CD8-positive, alpha-beta memory T cell (primary cell): ENCODE measurements around the gene DMPK. TPM values are rescaled to one million over a fixed set of nuclear protein-coding genes. Genes with fewer than 3 reads are reported as not detected.

Source experiments
- CTCF ChIA-PET: fragments of 350-600 bp; sonication (Branson Sonifier 250); formaldehyde crosslinking; loops from one replicate; lab custom pipeline; 2021; ENCODE audit warnings: antibody characterized with exemption; lab: Charles Lee
- POLR2A ChIA-PET: fragments of 350-600 bp; sonication (Branson Sonifier 250); formaldehyde crosslinking; loops from one replicate; lab custom pipeline; 2021; ENCODE audit warnings: antibody characterized with exemption; lab: Charles Lee
- DNase-seq, 5 donors: peaks; one replicate each; pipeline versions ENCODE4 v3.0.0 to v3.0.0-alpha.2; 2020 to 2022; ENCODE audit warnings: mixed read lengths in 1 of 5
- H3K27ac ChIP-seq: one replicate; pipeline ENCODE4 v1.7.0; 2013; ENCODE audit warnings: low read depth, mild to moderate bottlenecking, low read length, moderate library complexity
- H3K27me3 ChIP-seq: 2 replicates; pipeline ENCODE4 v1.7.0; 2013; ENCODE audit warnings: low read length, mild to moderate bottlenecking; ENCODE audit not compliant: insufficient read depth, poor library complexity, severe bottlenecking
- H3K36me3 ChIP-seq: 2 replicates; pipeline ENCODE4 v1.7.0; 2013; ENCODE audit warnings: mild to moderate bottlenecking, low read length, moderate library complexity; ENCODE audit not compliant: insufficient read depth
- H3K4me1 ChIP-seq: 2 replicates; pipeline ENCODE4 v1.7.0; 2013; ENCODE audit warnings: mild to moderate bottlenecking, low read length, moderate library complexity; ENCODE audit not compliant: insufficient read depth
- H3K4me3 ChIP-seq: 2 replicates; pipeline ENCODE4 v1.7.0; 2013; ENCODE audit warnings: mild to moderate bottlenecking, low read length
- H3K9me3 ChIP-seq: 2 replicates; pipeline ENCODE4 v1.7.0; 2013; ENCODE audit warnings: mild to moderate bottlenecking, low read length
- H3K27ac Mint-ChIP-seq, 8 donors: one replicate each; pipeline ENCODE4 v1.8.0; 2020 to 2021; ENCODE audit warnings: mixed read lengths in 8 of 8, mild to moderate bottlenecking in 6 of 8, inconsistent platforms in 3 of 8, moderate library complexity in 3 of 8
- H3K27me3 Mint-ChIP-seq, 2 donors: one replicate each; pipeline ENCODE4 v1.8.0; 2020 to 2021; ENCODE audit warnings: mixed read lengths in 2 of 2, mild to moderate bottlenecking in 1 of 2, moderate library complexity in 1 of 2
- H3K36me3 Mint-ChIP-seq, 3 donors: one replicate each; pipeline ENCODE4 v1.8.0; 2020 to 2021; ENCODE audit warnings: mixed read lengths in 3 of 3, inconsistent platforms in 1 of 3, mild to moderate bottlenecking in 1 of 3
- H3K4me1 Mint-ChIP-seq, 3 donors: one replicate each; pipeline ENCODE4 v1.8.0; 2020 to 2021; ENCODE audit warnings: mixed read lengths in 3 of 3, inconsistent platforms in 1 of 3, mild to moderate bottlenecking in 1 of 3
- H3K4me3 Mint-ChIP-seq, 7 donors: one replicate each; pipeline ENCODE4 v1.8.0; 2020 to 2021; ENCODE audit warnings: mixed read lengths in 7 of 7, mild to moderate bottlenecking in 6 of 7, moderate library complexity in 4 of 7, inconsistent platforms in 2 of 7
- H3K9me3 Mint-ChIP-seq, 5 donors: one replicate each; pipeline ENCODE4 v1.8.0; 2020 to 2022; ENCODE audit warnings: mixed read lengths in 5 of 5, mild to moderate bottlenecking in 3 of 5, moderate library complexity in 2 of 5, inconsistent platforms in 1 of 5
- polyA plus RNA-seq: library from polyadenylated mRNA; unstranded; fragments of 300-500 nt; fragmentation: Illumina TruSeq; gene quantifications from one replicate; pipeline ENCODE4 v1.2.3, GENCODE V29; 2021
- total RNA-seq, 2 experiments: library from RNA; stranded (reverse); gene quantifications; one replicate each; pipeline ENCODE4 v1.2.3, GENCODE V29; 2021

Gene DMPK
- total and polyA plus RNA-seq, 3 experiments from 2014 or later = 1.6 to 28.2 (median 27.1) TPM

- Mint-ChIP-seq H3K27me3 (peaks cover 0 to 2% of the 10 kb centered on the region in 2 donors), H3K4me1 (peaks cover 3 to 5% (median 3%) of the 10 kb centered on the region in 3 donors), H3K4me3 (no peak overlapping the region), H3K9me3 (no peaks in the 10 kb centered on the region), H3K27ac (peak overlapping the region in 1 of 8 donors; percentile 81), H3K36me3 (peaks cover 0 to 25% (median 2%) of the 10 kb centered on the region in 3 donors)
- POLR2A ChIA-PET = no interaction called here
- Histone ChIP-seq H3K27ac (peak overlapping the region; percentile 24), H3K9me3 (no peaks in the 10 kb centered on the region), H3K36me3 (no peaks in the 10 kb centered on the region), H3K4me3 (no peak overlapping the region), H3K4me1 (peaks cover 4% of the 10 kb centered on the region), H3K27me3 (no peaks in the 10 kb centered on the region)
- CTCF ChIA-PET = interaction anchor here (0.7 to 2.0 kb wide), 11 partner anchors 12 to 447 kb away, joined by 3 to 19 read pairs (median 4); partner anchors contain the start of gene SIX5
- DNase-seq = peak in 1 of 5 donors; percentile 51
These were observed 35.5 kb upstream of the DMPK start for GRCh38 chr19:45817725-45818301.

GRCh38 chr19:45817010-45817724 is 34.9 kb upstream of the DMPK start:
- peak overlapping the region in 2 of 7 donors; percentile 3 to 12 for H3K4me3 Mint-ChIP-seq
- Histone ChIP-seq H3K4me1 (peaks cover 4% of the 10 kb centered on the region), H3K27ac (peak overlapping the region; percentile 24), H3K4me3 (no peak overlapping the region), H3K36me3 (no peaks in the 10 kb centered on the region), H3K9me3 (no peaks in the 10 kb centered on the region), H3K27me3 (no peaks in the 10 kb centered on the region)
- peak overlapping the region in 6 of 8 donors; percentile 21 to 81 (median 44) for H3K27ac Mint-ChIP-seq
- H3K36me3 Mint-ChIP-seq = peaks cover 0 to 22% (median 2%) of the 10 kb centered on the region in 3 donors
- H3K27me3 Mint-ChIP-seq = peaks cover 0 to 2% of the 10 kb centered on the region in 2 donors
- ChIA-PET CTCF (interaction anchor here (0.6 to 2.0 kb wide), 22 partner anchors 9 to 447 kb away, joined by 3 to 19 read pairs (median 4); partner anchors contain the start of genes DMWD, FBXO46 and SIX5), POLR2A (no interaction called here)
- no peaks in the 10 kb centered on the region for H3K9me3 Mint-ChIP-seq
- DNase-seq = peak; percentile 89 to 96 (median 92)
- peaks cover 3 to 5% (median 3%) of the 10 kb centered on the region in 3 donors for H3K4me1 Mint-ChIP-seq

GRCh38 chr19:45816236-45817009 is 34.1 kb upstream of the DMPK start:
- CTCF ChIA-PET = interaction anchor here (0.6 to 2.0 kb wide), 18 partner anchors 8 to 212 kb away, joined by 3 to 19 read pairs (median 4); partner anchors contain the start of genes DMWD, FBXO46 and SIX5
- POLR2A ChIA-PET = no interaction called here
- peak overlapping the region in 1 of 8 donors; percentile 29 for H3K27ac Mint-ChIP-seq

GRCh38 chr19:45815481-45816216 is 33.4 kb upstream of the DMPK start:
- Histone ChIP-seq H3K4me1 (peaks cover 4% of the 10 kb centered on the region), H3K27ac (no peak overlapping the region), H3K4me3 (no peak overlapping the region), H3K36me3 (no peaks in the 10 kb centered on the region), H3K27me3 (no peaks in the 10 kb centered on the region), H3K9me3 (no peaks in the 10 kb centered on the region)
- H3K27me3 Mint-ChIP-seq = peaks cover 0 to 5% of the 10 kb centered on the region in 2 donors
- DNase-seq = no peak
- ChIA-PET POLR2A (no interaction called here), CTCF (interaction anchor here (1.2 to 1.5 kb wide), 2 partner anchors 17 to 213 kb away, joined by 3 to 11 read pairs; no protein-coding TSS in a partner anchor)
- peaks cover 0 to 13% (median 2%) of the 10 kb centered on the region in 3 donors for H3K36me3 Mint-ChIP-seq
- no peak overlapping the region for H3K27ac Mint-ChIP-seq
- peak overlapping the region in 1 of 7 donors; percentile 19 for H3K4me3 Mint-ChIP-seq
- peaks cover 3 to 5% (median 3%) of the 10 kb centered on the region in 3 donors for H3K4me1 Mint-ChIP-seq
- H3K9me3 Mint-ChIP-seq = no peaks in the 10 kb centered on the region

More at GRCh38 chr19:45816236-45817009, 34.1 kb upstream of the DMPK start:
- Histone ChIP-seq H3K4me1 (peaks cover 4% of the 10 kb centered on the region), H3K4me3 (no peak overlapping the region), H3K9me3 (no peaks in the 10 kb centered on the region), H3K27me3 (no peaks in the 10 kb centered on the region), H3K36me3 (no peaks in the 10 kb centered on the region), H3K27ac (no peak overlapping the region)
- Mint-ChIP-seq H3K4me3 (no peak overlapping the region), H3K9me3 (no peaks in the 10 kb centered on the region), H3K27me3 (peaks cover 0 to 2% of the 10 kb centered on the region in 2 donors), H3K4me1 (peaks cover 3 to 5% (median 3%) of the 10 kb centered on the region in 3 donors), H3K36me3 (peaks cover 0 to 18% (median 2%) of the 10 kb centered on the region in 3 donors)
- DNase-seq = no peak

GRCh38 chr19:45814851-45815480 is 32.7 kb upstream of the DMPK start, which contains the start of gene RSPH6A:
Gene RSPH6A, minus strand, starts transcription at chr19:45815308. Its CDS starts 132 bp downstream, at chr19:45815176.
- no peak for DNase-seq
- ChIA-PET POLR2A (no interaction called here), CTCF (interaction anchor here (0.9 kb wide), 1 partner anchor 16 kb away, joined by 4 read pairs; no protein-coding TSS in a partner anchor)
- H3K4me3 ChIP-seq = no peak within 1 kb of the TSS
- no peaks in the 10 kb centered on the region for H3K36me3 ChIP-seq
- H3K4me1 ChIP-seq = peaks cover 4% of the 10 kb centered on the region
- no peaks in the 10 kb centered on the region for H3K9me3 ChIP-seq
- Mint-ChIP-seq H3K4me1 (peaks cover 3 to 5% (median 3%) of the 10 kb centered on the region in 3 donors), H3K9me3 (no peaks in the 10 kb centered on the region), H3K36me3 (peaks cover 0 to 8% (median 0%) of the 10 kb centered on the region in 3 donors), H3K27me3 (peaks cover 0 to 5% of the 10 kb centered on the region in 2 donors), H3K27ac (no peak within 1 kb of the TSS), H3K4me3 (peak within 1 kb of the TSS in 1 of 7 donors; percentile 19)
- no peaks in the 10 kb centered on the region for H3K27me3 ChIP-seq
- H3K27ac ChIP-seq = no peak within 1 kb of the TSS

- Histone ChIP-seq H3K36me3 (no peaks in the 10 kb centered on the region), H3K9me3 (no peaks in the 10 kb centered on the region), H3K4me1 (peaks cover 4% of the 10 kb centered on the region), H3K27me3 (no peaks in the 10 kb centered on the region), H3K4me3 (no peak overlapping the region), H3K27ac (no peak overlapping the region)
- ChIA-PET CTCF (interaction anchor here (0.9 to 2.6 kb wide), 3 partner anchors 15 to 44 kb away, joined by 3 to 11 read pairs (median 4); partner anchors contain the start of genes DMWD and SIX5), POLR2A (no interaction called here)
- Mint-ChIP-seq H3K4me3 (no peak overlapping the region), H3K36me3 (peaks cover 0 to 2% (median 0%) of the 10 kb centered on the region in 3 donors), H3K27ac (no peak overlapping the region), H3K4me1 (peaks cover 3 to 5% (median 3%) of the 10 kb centered on the region in 3 donors), H3K9me3 (no peaks in the 10 kb centered on the region), H3K27me3 (peaks cover 4 to 5% of the 10 kb centered on the region in 2 donors)
- no peak for DNase-seq
These were observed 32.0 kb upstream of the DMPK start for GRCh38 chr19:45814166-45814780.
